Measurements from ENCODE around the gene DHRS3. TPM values are rescaled to one million over a fixed set of nuclear protein-coding genes. Genes with fewer than 3 reads are reported as not detected.
A peak's percentile ranks its signal among the peaks of the same experiment; 100 is the strongest.

DHRS3 gene
- total RNA-seq, 1 experiment from 2014 or later: 87.0 TPM

DNA sequence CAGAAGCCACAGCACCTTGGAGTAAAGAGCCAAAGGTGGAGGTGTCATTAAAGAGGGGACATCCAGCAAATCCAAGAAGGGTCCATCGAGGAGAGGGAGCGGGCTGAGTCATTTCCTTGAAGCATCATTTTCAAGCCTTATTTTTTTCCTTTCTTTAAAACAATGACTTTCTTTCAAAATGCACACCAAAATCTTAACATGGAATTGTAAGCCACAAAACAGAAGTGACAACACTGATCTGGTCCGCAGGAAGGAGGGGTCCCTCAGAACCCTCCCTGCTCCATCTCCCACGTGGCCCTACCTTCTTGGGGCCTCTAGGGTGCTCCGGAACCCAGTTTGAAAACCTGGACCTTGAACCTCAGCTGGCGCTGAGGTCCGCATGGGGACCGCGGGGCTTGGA, 14.8 kb downstream of the DHRS3 start:
- H3K79me2 ChIP-seq (ENCODE audit: insufficient read depth, low read length): peaks cover 68% of the 10 kb centered on the region
- ChIA-PET CTCF (no interaction called here), RAD21 (ENCODE audit: low non-redundant PET in 1 of 2, low total read pairs in 2 of 2, uncharacterized antibody in 2 of 2, unreplicated experiment in 2 of 2) (no interaction called here), POLR2A (interaction anchor here (2.0 kb wide), 1 partner anchor 15 kb away, joined by 12 read pairs; the partner anchor contains the start of gene DHRS3)
- no peak for TF ChIP-seq REST (IDR thresholded peaks at IDR 0.05; ENCODE audit: low read depth)
- no peak for TF ChIP-seq SRF (IDR thresholded peaks at IDR 0.05; ENCODE audit: low read depth)
- no peak for TF ChIP-seq RAD21 (IDR thresholded peaks at IDR 0.05; ENCODE audit: low read depth)
- no peaks in the 10 kb centered on the region for H4K20me1 ChIP-seq (ENCODE audit: insufficient read depth)
- no peaks in the 10 kb centered on the region for H3K9me2 ChIP-seq (ENCODE audit: insufficient read depth)
- H3K4me1 ChIP-seq (ENCODE audit: control insufficient read depth in 1 of 2, insufficient read depth in 2 of 2, low read length in 2 of 2): peaks cover 52 to 79% of the 10 kb centered on the region in 2 experiments
- peak overlapping the region; percentile 67 for H3K4me2 ChIP-seq (ENCODE audit: low read length)
- DNase-seq (ENCODE audit: low read depth, low spot score) (no peak), ATAC-seq (no peak)
- no TSS peak for BruUV-seq (replicated peaks)
- H3K36me3 ChIP-seq (ENCODE audit: control insufficient read depth in 1 of 2, insufficient read depth in 2 of 2, low read length in 2 of 2): no peaks in the 10 kb centered on the region; a peak in 1 of 4 replicates
- intact Hi-C loops (cut with micrococcal nuclease): no loop called here
- no peak overlapping the region for H3K4me3 ChIP-seq (replicated peaks in 1 of 2; ENCODE audit: low read depth in 1 of 2, low read length in 2 of 2)
- H2AFZ ChIP-seq (ENCODE audit: low read depth, low read length, poor library complexity, severe bottlenecking): no peak overlapping the region
- no peaks in the 10 kb centered on the region for H3K9me3 ChIP-seq (ENCODE audit: control insufficient read depth in 1 of 2, insufficient read depth in 1 of 2, low read depth in 1 of 2, low read length in 2 of 2)
- no peak overlapping the region for H3K27ac ChIP-seq (ENCODE audit: low read depth, low read length)
- no peaks in the 10 kb centered on the region for H3K27me3 ChIP-seq (ENCODE audit: insufficient read depth, low read length)
- H3K9ac ChIP-seq (ENCODE audit: low read length): peak overlapping the region; percentile 32

DNA sequence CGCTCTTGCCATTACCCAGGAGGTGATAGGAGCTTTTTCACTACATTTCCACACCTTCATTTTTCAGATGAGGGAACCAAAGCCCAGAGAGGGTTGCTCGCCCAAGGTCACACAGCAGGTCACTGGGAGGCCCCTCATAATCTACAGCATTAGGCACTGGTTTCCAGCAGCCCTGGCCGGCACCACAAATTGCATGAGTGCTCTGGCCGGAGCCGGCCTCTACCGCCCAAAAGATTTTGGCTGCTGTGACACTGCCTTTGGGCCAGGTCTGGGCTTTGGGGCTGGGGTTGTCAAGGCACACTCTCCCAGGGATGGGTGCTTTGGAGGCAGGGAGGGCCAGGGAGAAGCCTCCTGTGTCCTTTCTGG, 15.4 kb downstream of the DHRS3 start:
- no peaks in the 10 kb centered on the region; a peak in 1 of 4 replicates for H3K36me3 ChIP-seq (ENCODE audit: control insufficient read depth in 1 of 2, insufficient read depth in 2 of 2, low read length in 2 of 2)
- no peaks in the 10 kb centered on the region for H3K9me3 ChIP-seq (ENCODE audit: control insufficient read depth in 1 of 2, insufficient read depth in 1 of 2, low read depth in 1 of 2, low read length in 2 of 2)
- H3K4me1 ChIP-seq (ENCODE audit: control insufficient read depth in 1 of 2, insufficient read depth in 2 of 2, low read length in 2 of 2): peaks cover 58 to 83% of the 10 kb centered on the region in 2 experiments
- no peak overlapping the region for H3K4me3 ChIP-seq (replicated peaks in 1 of 2; ENCODE audit: low read depth in 1 of 2, low read length in 2 of 2)
- no peaks in the 10 kb centered on the region for H3K27me3 ChIP-seq (ENCODE audit: insufficient read depth, low read length)
- ATAC-seq (no peak), DNase-seq (ENCODE audit: low read depth, low spot score) (no peak)
- H3K9me2 ChIP-seq (ENCODE audit: insufficient read depth): no peaks in the 10 kb centered on the region
- RAD21 ChIA-PET (ENCODE audit: low non-redundant PET in 1 of 2, low total read pairs in 2 of 2, uncharacterized antibody in 2 of 2, unreplicated experiment in 2 of 2): interaction anchor here in 1 of 2 experiments (2.3 kb wide), 1 partner anchor 16 kb away, joined by 12 read pairs; the partner anchor contains the start of gene DHRS3
- intact Hi-C loops (cut with micrococcal nuclease): no loop called here
- no peak overlapping the region for H2AFZ ChIP-seq (ENCODE audit: low read depth, low read length, poor library complexity, severe bottlenecking)
- peaks cover 72% of the 10 kb centered on the region for H3K79me2 ChIP-seq (ENCODE audit: insufficient read depth, low read length)
- H3K27ac ChIP-seq (ENCODE audit: low read depth, low read length): no peak overlapping the region
- H3K9ac ChIP-seq (ENCODE audit: low read length): peak overlapping the region; percentile 32
- no TSS peak for BruUV-seq (replicated peaks)
- H4K20me1 ChIP-seq (ENCODE audit: insufficient read depth): no peaks in the 10 kb centered on the region
- H3K4me2 ChIP-seq (ENCODE audit: low read length): peak overlapping the region; percentile 67
- POLR2A ChIA-PET: no interaction called here
- CTCF ChIA-PET: interaction anchor here (2.3 kb wide), 1 partner anchor 17 kb away, joined by 17 read pairs; the partner anchor contains the start of gene DHRS3
- no peak for TF ChIP-seq FOSL1 (IDR thresholded peaks at IDR 0.05; ENCODE audit: low read depth)
- TF ChIP-seq ZNF274 (IDR thresholded peaks at IDR 0.05; ENCODE audit: low read depth, low read length): no peak
- TF ChIP-seq ZFX (IDR thresholded peaks at IDR 0.05): no peak
- TF ChIP-seq SRF (IDR thresholded peaks at IDR 0.05; ENCODE audit: low read depth): no peak
- TF ChIP-seq CBX3 (IDR thresholded peaks at IDR 0.05; ENCODE audit: low read depth): no peak
- no peak for TF ChIP-seq ZBTB33 (IDR thresholded peaks at IDR 0.05; ENCODE audit: extremely low read depth, insufficient replicate concordance, low read length)
- no peak for TF ChIP-seq SIN3A (IDR thresholded peaks at IDR 0.05; ENCODE audit: low read depth)
- TF ChIP-seq JUND (IDR thresholded peaks at IDR 0.05): no peak
- no peak for TF ChIP-seq SP1 (IDR thresholded peaks at IDR 0.05; ENCODE audit: low read depth)
- no peak for TF ChIP-seq POLR2A (IDR thresholded peaks at IDR 0.05; ENCODE audit: borderline replicate concordance, extremely low read depth, insufficient read depth, insufficient read length)
- no peak for TF ChIP-seq CEBPB (IDR thresholded peaks at IDR 0.05; ENCODE audit: low read depth)
- TF ChIP-seq ELF1 (IDR thresholded peaks at IDR 0.05; ENCODE audit: borderline replicate concordance, low read depth): no peak
- no peak for TF ChIP-seq POLR2AphosphoS5 (IDR thresholded peaks at IDR 0.05; ENCODE audit: low read depth, low read length)
- no peak for TF ChIP-seq EZH2phosphoT487 (IDR thresholded peaks at IDR 0.05; ENCODE audit: borderline replicate concordance)
- no peak for TF ChIP-seq EZH2 (IDR thresholded peaks at IDR 0.05)
- no peak for TF ChIP-seq YY1 (IDR thresholded peaks at IDR 0.05; ENCODE audit: extremely low read depth, insufficient replicate concordance, low read depth, low read length)

Measured in HCT116 (cell line).